ENCODE results near the gene MEGF6.

MEGF6 gene

DNA sequence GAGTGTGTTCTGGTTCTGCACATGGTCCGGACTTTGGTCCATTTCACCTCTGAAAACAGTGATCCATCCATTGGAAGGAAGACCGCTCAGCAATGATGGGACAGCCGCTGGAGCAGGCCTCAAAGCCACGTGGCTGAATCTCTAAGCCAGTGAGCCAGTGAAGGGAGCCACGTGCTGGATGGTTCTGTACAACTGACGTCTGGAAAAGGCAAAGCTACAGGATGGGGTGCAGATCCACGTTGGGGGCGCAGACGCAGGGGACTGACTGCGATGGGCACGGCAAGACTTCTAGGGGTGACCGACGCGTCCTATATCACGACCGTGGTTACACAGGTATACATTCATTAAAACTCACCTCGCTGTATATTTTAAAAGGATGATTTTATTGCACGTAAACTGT, 167.0 kb downstream of the MEGF6 start:
- Mint-ChIP-seq H3K9me3 (no peaks in the 10 kb centered on the region), H3K27me3 (no peaks in the 10 kb centered on the region), H3K27ac (no peak overlapping the region), H3K4me1 (no peaks in the 10 kb centered on the region), H3K4me3 (no peak overlapping the region), H3K36me3 (peaks cover 4% of the 10 kb centered on the region)

DNA sequence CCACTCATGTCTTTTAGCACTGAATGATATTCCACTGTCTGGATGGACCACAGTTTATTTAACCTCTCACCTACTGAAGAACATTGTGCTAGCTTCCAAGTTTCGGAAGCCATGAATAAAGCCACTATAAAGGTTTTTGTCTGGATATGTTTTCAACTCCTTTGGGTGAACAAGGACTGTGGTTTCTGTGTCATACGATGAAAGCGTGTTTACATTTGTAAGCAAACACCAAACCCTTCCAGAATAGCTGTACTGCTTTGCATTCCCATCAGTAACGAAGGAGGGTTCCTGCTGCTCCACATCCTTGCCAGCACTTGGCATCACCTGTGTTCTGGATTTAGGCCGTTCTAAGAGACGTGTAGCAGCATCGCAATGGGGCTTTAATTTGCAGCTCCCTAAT, 167.5 kb downstream of the MEGF6 start:
- no peak overlapping the region for H3K27ac Mint-ChIP-seq
- no peaks in the 10 kb centered on the region for H3K27me3 Mint-ChIP-seq
- H3K36me3 Mint-ChIP-seq, result peaks cover 4% of the 10 kb centered on the region
- H3K9me3 Mint-ChIP-seq, result no peaks in the 10 kb centered on the region
- H3K4me3 Mint-ChIP-seq, result no peak overlapping the region
- no peaks in the 10 kb centered on the region for H3K4me1 Mint-ChIP-seq

DNA sequence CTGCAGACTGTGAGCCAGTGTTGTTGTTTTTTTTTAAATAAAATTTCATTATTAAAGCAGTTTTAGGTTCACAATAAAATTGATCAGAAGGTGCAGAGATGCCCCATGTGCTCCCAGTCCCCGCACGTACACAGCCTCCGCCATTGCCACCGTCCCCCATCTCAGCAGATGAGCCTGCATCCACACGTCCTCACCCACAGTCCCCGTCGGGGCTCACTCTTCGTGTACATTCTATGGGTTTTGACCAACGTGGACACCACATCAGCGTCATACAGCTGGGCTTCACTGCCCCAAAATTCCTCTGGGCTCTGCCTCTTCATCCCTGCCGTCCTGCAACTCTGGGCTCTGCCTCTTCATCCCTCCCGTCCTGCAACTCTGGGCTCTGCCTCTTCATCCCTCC, 168.4 kb downstream of the MEGF6 start:
- no peak overlapping the region for H3K27ac Mint-ChIP-seq

DNA sequence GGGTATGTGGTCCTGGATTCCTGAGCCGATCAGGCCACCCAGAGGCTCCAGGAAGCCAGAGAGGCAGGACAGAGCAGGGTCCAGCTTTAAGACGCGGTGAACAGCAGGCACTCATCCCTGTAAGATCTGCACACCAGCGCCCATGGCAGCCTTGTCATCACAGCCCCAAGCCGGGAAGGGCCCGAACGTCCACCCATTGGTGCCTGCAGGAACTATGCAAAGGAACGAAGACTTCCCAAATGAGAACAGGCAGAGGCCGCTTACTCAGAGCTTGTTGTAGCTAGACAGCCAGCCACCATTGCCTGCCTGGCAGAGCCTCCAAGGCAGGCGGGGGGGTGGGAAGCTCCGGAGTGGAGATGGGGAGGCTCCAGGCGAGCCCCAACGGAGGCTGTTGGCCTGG, 169.0 kb downstream of the MEGF6 start:
- Mint-ChIP-seq H3K36me3 (peaks cover 4% of the 10 kb centered on the region), H3K4me1 (no peaks in the 10 kb centered on the region), H3K27ac (no peak overlapping the region), H3K27me3 (no peaks in the 10 kb centered on the region), H3K4me3 (no peak overlapping the region), H3K9me3 (no peaks in the 10 kb centered on the region)

More for the DNA sequence above, 168.4 kb downstream of the MEGF6 start:
- Mint-ChIP-seq H3K27me3 (no peaks in the 10 kb centered on the region), H3K4me3 (no peak overlapping the region), H3K9me3 (no peaks in the 10 kb centered on the region), H3K36me3 (peaks cover 4% of the 10 kb centered on the region), H3K4me1 (no peaks in the 10 kb centered on the region)

DNA sequence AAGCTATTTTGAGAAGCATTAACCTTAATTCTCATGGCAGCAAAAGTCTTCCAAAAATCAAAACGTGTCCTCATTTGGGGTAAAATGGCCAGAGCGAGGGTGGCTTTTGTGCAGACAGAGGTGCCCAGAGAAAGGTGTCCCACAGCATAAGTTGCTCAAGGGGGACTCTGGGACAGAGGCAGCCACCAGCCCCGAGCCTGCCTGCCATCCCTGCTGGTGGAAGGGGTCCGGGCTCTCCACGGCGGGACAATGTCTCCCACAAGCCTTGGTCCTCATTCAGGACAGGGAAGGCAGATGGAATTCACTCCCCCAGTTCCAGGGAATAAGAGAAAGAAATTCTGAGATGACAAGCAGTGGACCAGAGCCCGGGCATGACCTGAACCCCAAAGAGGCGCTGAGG, 169.4 kb downstream of the MEGF6 start:
- no peaks in the 10 kb centered on the region for H3K9me3 Mint-ChIP-seq
- H3K4me1 Mint-ChIP-seq, result no peaks in the 10 kb centered on the region
- H3K4me3 Mint-ChIP-seq, result no peak overlapping the region
- no peak overlapping the region for H3K27ac Mint-ChIP-seq
- H3K27me3 Mint-ChIP-seq, result no peaks in the 10 kb centered on the region
- peaks cover 2% of the 10 kb centered on the region for H3K36me3 Mint-ChIP-seq

DNA sequence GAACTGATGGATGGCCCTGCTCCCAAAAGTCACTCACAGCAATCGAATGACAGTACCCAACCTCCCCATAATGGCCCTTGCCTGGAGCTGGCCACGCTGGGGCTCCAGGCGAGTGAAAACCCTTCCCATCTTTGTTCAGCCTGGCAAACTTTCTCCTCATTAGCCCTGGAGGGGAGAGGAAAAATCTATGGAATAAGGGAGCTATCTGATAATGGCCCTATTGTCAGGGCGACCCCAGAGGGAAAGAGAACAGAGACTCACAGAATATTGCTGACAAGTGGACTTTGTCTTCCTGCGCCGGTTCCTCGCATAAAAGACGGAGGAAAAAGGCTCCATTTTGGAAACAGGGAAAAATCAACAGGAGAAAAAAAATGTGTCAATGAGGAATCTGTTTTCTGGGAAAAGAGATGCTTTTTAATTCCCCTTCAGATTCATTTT, 169.9 kb downstream of the MEGF6 start:
- Mint-ChIP-seq H3K36me3 (no peaks in the 10 kb centered on the region), H3K4me3 (no peak overlapping the region), H3K27ac (no peak overlapping the region), H3K9me3 (no peaks in the 10 kb centered on the region), H3K27me3 (no peaks in the 10 kb centered on the region), H3K4me1 (no peaks in the 10 kb centered on the region)

DNA sequence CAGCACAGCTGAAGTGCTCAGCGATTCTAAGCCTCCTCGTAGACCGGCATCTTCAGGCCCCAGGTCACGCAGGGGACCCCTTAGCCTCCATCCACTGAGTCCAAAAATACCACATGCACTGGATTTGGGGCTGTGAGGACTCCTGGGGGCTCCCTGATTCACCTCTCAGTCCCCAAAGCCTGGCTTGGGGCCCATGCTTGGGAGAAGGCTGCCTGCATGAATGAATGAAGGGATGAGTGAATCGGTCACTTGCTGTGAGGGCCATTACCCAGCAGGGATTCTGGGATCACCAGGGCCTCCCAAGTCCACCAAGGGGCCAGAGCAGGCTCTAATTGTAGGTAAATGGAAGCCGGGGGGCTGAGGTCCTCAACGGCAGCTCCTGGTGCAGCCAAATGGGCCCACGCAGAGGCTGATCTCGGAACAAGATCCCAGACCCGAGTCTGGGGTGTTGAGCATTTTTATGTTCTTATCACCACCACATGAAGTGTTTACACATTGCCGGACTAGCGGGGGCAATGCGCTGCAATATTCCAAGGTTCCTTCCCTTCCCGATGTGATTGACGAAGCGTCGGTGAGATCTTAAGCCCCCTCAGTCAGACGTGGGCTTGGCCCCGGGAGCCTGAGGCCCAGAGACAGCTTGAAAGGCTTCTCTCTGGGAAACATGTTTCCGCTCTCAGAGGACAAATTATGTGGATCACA, 170.4 kb downstream of the MEGF6 start:
- no peaks in the 10 kb centered on the region for H3K4me1 Mint-ChIP-seq
- H3K9me3 Mint-ChIP-seq, result no peaks in the 10 kb centered on the region
- H3K27me3 Mint-ChIP-seq, result no peaks in the 10 kb centered on the region
- no peak overlapping the region for H3K27ac Mint-ChIP-seq
- no peaks in the 10 kb centered on the region for H3K36me3 Mint-ChIP-seq
- no peak overlapping the region for H3K4me3 Mint-ChIP-seq

DNA sequence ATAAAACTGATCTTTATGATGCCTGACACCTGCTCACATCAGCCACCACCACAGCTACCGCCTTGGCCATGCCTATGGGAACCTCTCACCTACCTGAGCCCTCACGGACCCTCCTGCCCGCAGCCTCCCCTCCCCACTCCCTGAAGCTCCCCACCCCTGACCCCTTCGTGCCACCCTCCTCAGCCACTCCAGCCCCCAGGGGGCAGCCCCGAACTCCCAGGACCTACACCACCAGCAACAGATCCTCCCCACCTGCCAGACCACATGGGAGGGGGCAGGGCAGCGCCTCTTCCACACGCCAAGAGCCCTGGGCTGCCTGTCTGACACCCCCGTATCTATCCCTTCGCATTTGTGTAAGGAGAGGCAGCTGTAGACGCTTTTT, 171.0 kb downstream of the MEGF6 start:
- H3K27ac Mint-ChIP-seq, result no peak overlapping the region
- no peaks in the 10 kb centered on the region for H3K9me3 Mint-ChIP-seq
- no peaks in the 10 kb centered on the region for H3K36me3 Mint-ChIP-seq
- no peaks in the 10 kb centered on the region for H3K4me1 Mint-ChIP-seq
- H3K4me3 Mint-ChIP-seq, result no peak overlapping the region
- no peaks in the 10 kb centered on the region for H3K27me3 Mint-ChIP-seq
